Neural cell (in vitro differentiated cells): ENCODE data around the gene PLXNA4. TPM values are rescaled to one million over a fixed set of nuclear protein-coding genes. Genes with fewer than 3 reads are reported as not detected.

Source experiments
- H2AFZ ChIP-seq: fragments of 200-600, 300-800 bp; sonication (generic), shearing (Covaris generic); 2 replicates; pipeline ENCODE4 v1.6.0; 2014; ENCODE audit warnings: low read depth, mild to moderate bottlenecking, antibody characterized with exemption, low read length, moderate library complexity
- H3F3A ChIP-seq: fragments of 200-600 bp; shearing (Covaris generic); 2 replicates; pipeline ENCODE4 v1.6.1; 2016; ENCODE audit warnings: mild to moderate bottlenecking, moderate library complexity, mixed read lengths, antibody characterized with exemption, low read length; ENCODE audit not compliant: insufficient read depth, poor library complexity, severe bottlenecking
- H3K27ac ChIP-seq: fragments of 200-600, 300-800 bp; sonication (generic), shearing (Covaris generic); 2 replicates; pipeline ENCODE4 v1.5.1; 2014; ENCODE audit warnings: mild to moderate bottlenecking, low read length, moderate library complexity
- H3K27me3 ChIP-seq: fragments of 300-800, 200-600 bp; sonication (generic), shearing (Covaris generic); 2 replicates; pipeline ENCODE4 v1.6.0; 2014; ENCODE audit warnings: mild to moderate bottlenecking, low read depth, low read length, moderate library complexity; ENCODE audit not compliant: insufficient read depth
- H3K36me3 ChIP-seq: fragments of 300-800, 200-600 bp; sonication (generic), shearing (Covaris generic); 2 replicates; pipeline ENCODE4 v1.5.1; 2014; ENCODE audit warnings: mild to moderate bottlenecking, antibody characterized with exemption, low read length, moderate library complexity; ENCODE audit not compliant: insufficient read depth
- H3K4me2 ChIP-seq: fragments of 300-800, 200-600 bp; sonication (generic), shearing (Covaris generic); 2 replicates; pipeline ENCODE4 v1.6.0; 2014; ENCODE audit warnings: mild to moderate bottlenecking, low read length
- H3K4me3 ChIP-seq: fragments of 300-800, 200-600 bp; sonication (generic), shearing (Covaris generic); 2 replicates; pipeline ENCODE4 v1.5.1; 2014; ENCODE audit warnings: mild to moderate bottlenecking, low read length, moderate library complexity
- H3K79me2 ChIP-seq: fragments of 200-600 bp; shearing (Covaris generic); replicated peaks from 2 replicates; pipeline ENCODE4 v1.6.0; 2014; ENCODE audit warnings: mild to moderate bottlenecking, low read length, moderate library complexity; ENCODE audit not compliant: insufficient read depth
- H3K9ac ChIP-seq: fragments of 300-800, 200-600 bp; sonication (generic), shearing (Covaris generic); 2 replicates; pipeline ENCODE4 v1.6.1; 2016; ENCODE audit warnings: mild to moderate bottlenecking, low read length, mixed read lengths
- H3K9me2 ChIP-seq: fragments of 200-600 bp; shearing (Covaris generic); 2 replicates; pipeline ENCODE4 v1.6.1; 2016; ENCODE audit warnings: mild to moderate bottlenecking, low read length, mixed read lengths; ENCODE audit not compliant: insufficient read depth
- H3K9me3 ChIP-seq: fragments of 200-600, 300-800 bp; sonication (generic), shearing (Covaris generic); 2 replicates; pipeline ENCODE4 v1.6.1; 2016; ENCODE audit warnings: mild to moderate bottlenecking, mixed run types, low read length, moderate library complexity, mixed read lengths
- H4K20me1 ChIP-seq: fragments of 200-600 bp; shearing (Covaris generic); 2 replicates; pipeline ENCODE4 v1.6.1; 2016; ENCODE audit warnings: mild to moderate bottlenecking, mixed run types; ENCODE audit not compliant: insufficient read depth
- CTCF ChIP-seq: fragments of 450-650 bp; IDR thresholded peaks from 2 replicates; pipeline ENCODE4 v1.5.1; 2014; ENCODE audit warnings: antibody characterized with exemption, mild to moderate bottlenecking, moderate library complexity; ENCODE audit not compliant: poor library complexity, severe bottlenecking
- EP300 ChIP-seq: fragments of 450-650 bp; conservative IDR thresholded peaks from 2 replicates; pipeline ENCODE4 v1.6.1; 2014; ENCODE audit warnings: antibody characterized with exemption, mild to moderate bottlenecking, moderate library complexity; ENCODE audit not compliant: poor library complexity, severe bottlenecking
- EZH2 ChIP-seq: fragments of 200-600, 300-800 bp; shearing (Covaris generic), sonication (generic); IDR thresholded peaks from 2 replicates; pipeline ENCODE4 v1.6.1; 2014; ENCODE audit warnings: antibody characterized with exemption, low read length, borderline replicate concordance, mild to moderate bottlenecking; ENCODE audit not compliant: insufficient read depth, poor library complexity, severe bottlenecking
- MXI1 ChIP-seq: fragments of 450-650 bp; conservative IDR thresholded peaks from 2 replicates; pipeline ENCODE4 v1.6.1; 2014; ENCODE audit warnings: antibody characterized with exemption, mild to moderate bottlenecking; ENCODE audit not compliant: poor library complexity, severe bottlenecking
- POLR2AphosphoS5 ChIP-seq: IDR thresholded peaks from 2 replicates; pipeline ENCODE4 v1.6.1; 2012
- RAD21 ChIP-seq: fragments of 450-650 bp; conservative IDR thresholded peaks from 2 replicates; pipeline ENCODE4 v1.6.1; 2014; ENCODE audit warnings: antibody characterized with exemption, mild to moderate bottlenecking, moderate library complexity
- REST ChIP-seq: IDR thresholded peaks from 2 replicates; pipeline ENCODE4 v1.6.1; 2012; ENCODE audit warnings: borderline replicate concordance
- SMC3 ChIP-seq: fragments of 450-650 bp; conservative IDR thresholded peaks from 2 replicates; pipeline ENCODE4 v1.6.1; 2014; ENCODE audit warnings: antibody characterized with exemption, mild to moderate bottlenecking, moderate library complexity; ENCODE audit not compliant: poor library complexity
- TAF1 ChIP-seq: IDR thresholded peaks from 2 replicates; pipeline ENCODE4 v1.6.1; 2012; ENCODE audit warnings: low read depth
- polyA plus RNA-seq: library from polyadenylated mRNA; depleted of rRNA; stranded (reverse); fragments of >200 nt; gene quantifications from 2 replicates; pipeline ENCODE4 v1.2.3, GENCODE V29; 2014

Gene PLXNA4
- polyA plus RNA-seq, 1 donor from 2014 or later, result 7.2 TPM

DNA sequence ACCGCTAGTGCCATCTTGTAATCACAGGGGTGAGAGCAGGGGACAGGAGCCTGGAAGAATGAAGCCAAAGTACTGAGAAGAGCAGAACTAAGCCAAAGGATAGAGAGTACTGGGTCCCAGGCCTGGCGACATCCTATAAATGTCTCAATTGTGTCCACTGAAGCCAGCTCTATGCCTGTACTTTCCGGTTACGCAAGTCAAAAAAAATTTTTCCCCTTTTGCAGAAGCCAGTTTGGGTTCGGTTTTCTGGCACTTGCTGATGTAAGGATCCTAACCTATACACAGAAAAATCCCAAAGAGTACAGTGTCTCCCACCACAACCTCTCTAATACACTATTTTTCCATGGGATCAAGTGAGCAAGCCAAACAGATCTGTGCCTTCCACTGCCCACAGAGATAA lies 61.1 kb downstream of the PLXNA4 start:
- Histone ChIP-seq H3K4me3 (no peak overlapping the region), H3K9me3 (no peaks in the 10 kb centered on the region), H3K27ac (no peak overlapping the region), H3F3A (no peaks in the 10 kb centered on the region), H4K20me1 (no peaks in the 10 kb centered on the region), H3K27me3 (no peaks in the 10 kb centered on the region), H3K36me3 (no peaks in the 10 kb centered on the region), H3K79me2 (no peaks in the 10 kb centered on the region), H3K9ac (no peak overlapping the region), H3K9me2 (no peaks in the 10 kb centered on the region), H2AFZ (no peak overlapping the region), H3K4me2 (no peak overlapping the region)
- TF ChIP-seq EP300, result no peak

DNA sequence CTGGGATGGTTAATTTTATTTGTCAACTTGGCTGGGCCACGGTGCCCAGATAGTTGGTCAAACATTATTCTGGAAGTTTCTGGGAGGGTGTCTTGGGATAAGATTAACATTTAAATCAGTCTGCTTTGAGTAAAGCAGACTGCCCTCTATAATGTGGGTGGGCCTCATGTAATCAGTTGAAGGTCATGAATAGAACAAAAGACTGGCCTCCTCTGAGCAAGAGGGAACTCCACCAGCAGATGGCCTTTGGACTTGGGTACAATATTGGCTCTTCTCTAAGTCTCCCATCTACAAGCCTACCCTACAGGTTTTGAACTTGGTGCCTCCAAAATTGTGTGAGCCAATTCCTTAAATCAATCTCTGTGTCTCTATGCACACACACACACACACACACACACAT lies 61.8 kb downstream of the PLXNA4 start:
- Histone ChIP-seq H4K20me1 (no peaks in the 10 kb centered on the region), H3K4me2 (no peak overlapping the region), H3K27me3 (no peaks in the 10 kb centered on the region), H3K9me3 (no peaks in the 10 kb centered on the region), H3K27ac (no peak overlapping the region), H3K79me2 (no peaks in the 10 kb centered on the region), H3K4me3 (no peak overlapping the region), H3K9me2 (no peaks in the 10 kb centered on the region), H3F3A (no peaks in the 10 kb centered on the region), H2AFZ (no peak overlapping the region), H3K9ac (no peak overlapping the region), H3K36me3 (no peaks in the 10 kb centered on the region)
- TF ChIP-seq RAD21 (no peak), EZH2 (no peak), TAF1 (no peak), MXI1 (no peak), SMC3 (no peak), POLR2AphosphoS5 (no peak), REST (no peak), CTCF (no peak), EP300 (no peak)

GRCh38 chr7:132511921-132512320 lies 64.3 kb downstream of the PLXNA4 start:
- no peaks in the 10 kb centered on the region for H3K27me3 ChIP-seq
- H3K9ac ChIP-seq, result no peak overlapping the region
- TF ChIP-seq EP300 (no peak), POLR2AphosphoS5 (no peak), RAD21 (no peak), REST (no peak), SMC3 (no peak), MXI1 (no peak), TAF1 (no peak)
- no peaks in the 10 kb centered on the region for H3K9me2 ChIP-seq
- no peaks in the 10 kb centered on the region for H4K20me1 ChIP-seq
- H3K36me3 ChIP-seq, result no peaks in the 10 kb centered on the region
- no peaks in the 10 kb centered on the region for H3K79me2 ChIP-seq
- no peak overlapping the region for H3K4me2 ChIP-seq
- H3K9me3 ChIP-seq, result no peaks in the 10 kb centered on the region
- H3K4me3 ChIP-seq, result no peak overlapping the region
- H2AFZ ChIP-seq, result no peak overlapping the region
- no peaks in the 10 kb centered on the region for H3F3A ChIP-seq
- H3K27ac ChIP-seq, result no peak overlapping the region
